ENCODE results near the gene SLC25A52.
"Not testable (repeated sequence)": the region's sequence is repeated elsewhere in the genome, so short reads cannot be mapped to it uniquely, and the experiment has no call there.

The SLC25A52 gene, protein sequence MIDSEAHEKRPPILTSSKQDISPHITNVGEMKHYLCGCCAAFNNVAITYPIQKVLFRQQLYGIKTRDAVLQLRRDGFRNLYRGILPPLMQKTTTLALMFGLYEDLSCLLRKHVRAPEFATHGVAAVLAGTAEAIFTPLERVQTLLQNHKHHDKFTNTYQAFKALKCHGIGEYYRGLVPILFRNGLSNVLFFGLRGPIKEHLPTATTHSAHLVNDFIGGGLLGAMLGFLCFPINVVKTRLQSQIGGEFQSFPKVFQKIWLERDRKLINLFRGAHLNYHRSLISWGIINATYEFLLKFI

DNA sequence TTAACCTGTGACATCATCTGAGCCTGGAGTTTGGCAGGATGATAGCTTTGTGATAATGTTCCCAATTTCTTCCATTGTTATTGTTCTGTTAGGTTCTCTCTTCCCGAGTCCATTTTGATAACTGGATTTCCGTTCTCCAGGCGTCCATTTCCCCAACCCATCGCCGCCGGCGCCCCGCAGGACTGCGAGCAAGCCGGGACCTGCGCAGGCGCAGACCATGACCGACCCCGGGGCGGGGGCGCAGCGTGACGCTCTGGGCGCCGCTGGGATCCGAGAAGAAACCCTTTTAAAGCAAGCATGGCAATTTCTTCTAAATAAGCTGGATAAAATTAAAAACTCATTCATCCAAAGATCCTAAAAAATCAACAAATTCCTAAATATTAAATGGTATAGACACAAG, at the start of gene SLC25A52:
TSS of gene SLC25A52 (minus strand) at position 186 of the 400 bp plus-strand sequence. CDS start 219 bp downstream, outside the sequence.
- DNase-seq: no peak

DNA sequence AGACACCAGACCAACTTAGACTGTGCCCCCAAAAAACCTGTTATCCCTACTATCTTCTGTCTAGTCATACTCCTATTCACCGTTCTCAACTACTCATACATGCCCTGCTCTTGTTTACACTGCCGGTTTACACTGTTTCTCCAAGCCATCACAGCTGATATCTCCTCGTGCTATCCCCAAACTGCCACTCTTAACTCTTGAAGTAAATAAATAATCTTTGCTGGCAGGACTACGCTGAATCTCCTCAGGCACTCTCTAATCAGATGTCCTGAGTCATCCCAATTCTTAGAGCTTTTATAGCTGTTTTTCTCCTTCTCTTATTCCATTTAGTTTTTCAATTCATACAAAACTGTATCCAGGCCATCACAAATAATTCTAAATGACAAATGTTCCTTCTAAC, 48.4 kb upstream of the SLC25A52 start:
- not testable (repeated sequence) for DNase-seq

DNA sequence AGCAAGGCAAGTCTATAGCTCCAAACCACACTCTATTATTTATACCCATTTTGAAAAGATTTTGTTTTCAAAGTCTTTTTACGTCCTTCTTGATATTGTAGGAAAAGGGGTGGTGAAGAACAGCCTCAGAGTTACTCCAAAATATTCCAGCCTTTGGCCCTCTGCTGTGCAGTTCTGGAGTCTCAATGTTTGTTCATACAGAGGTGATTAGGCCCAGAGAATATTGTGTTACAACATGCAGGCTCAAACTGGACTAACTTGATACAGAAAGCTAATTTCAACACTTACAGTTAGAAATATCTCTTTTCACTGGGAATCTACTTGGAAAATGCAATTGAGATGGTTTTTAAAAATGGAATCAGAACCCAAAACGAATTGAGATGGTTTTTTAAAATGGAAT, 40.4 kb upstream of the SLC25A52 start:
- DNase-seq: no peak

DNA sequence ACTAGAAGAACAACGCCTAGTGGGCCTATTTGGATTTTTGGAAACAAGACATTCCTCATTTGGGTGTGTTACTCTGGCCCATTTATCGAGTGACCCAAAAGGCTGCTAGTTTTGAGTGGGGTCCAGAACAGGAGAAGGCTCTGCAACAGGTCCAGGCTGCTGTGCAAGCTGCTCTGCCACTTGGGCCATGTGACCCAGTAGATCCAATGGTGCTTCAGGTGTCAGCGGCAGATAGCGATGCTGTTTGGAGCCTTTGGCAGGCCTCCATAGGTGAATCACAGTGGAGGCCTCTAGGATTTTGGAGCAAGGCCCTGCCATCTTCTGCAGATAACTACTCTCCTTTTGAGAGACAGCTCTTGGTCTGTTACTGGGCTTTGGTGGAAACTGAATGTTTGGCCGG, 38.6 kb upstream of the SLC25A52 start:
- DNase-seq: not testable (repeated sequence)

DNA sequence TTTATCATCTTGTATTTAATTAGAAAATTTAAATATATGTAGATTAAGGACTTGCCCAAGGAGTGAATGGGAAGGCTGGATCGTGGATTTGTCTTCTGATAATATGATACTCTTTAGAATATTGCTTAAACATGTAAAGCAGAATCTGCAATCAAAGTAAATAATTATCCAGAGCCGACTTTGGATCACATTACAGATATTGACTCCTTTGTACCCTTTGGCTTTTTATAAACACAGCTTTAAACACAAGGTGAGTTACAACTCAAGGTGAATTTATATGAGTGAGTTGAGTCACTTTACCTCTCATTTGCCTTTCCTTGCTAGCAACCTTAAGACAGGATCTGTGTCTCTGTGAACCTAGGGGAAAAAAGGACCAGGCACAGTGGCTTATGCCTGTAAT, 37.7 kb upstream of the SLC25A52 start:
- no peak for DNase-seq

DNA sequence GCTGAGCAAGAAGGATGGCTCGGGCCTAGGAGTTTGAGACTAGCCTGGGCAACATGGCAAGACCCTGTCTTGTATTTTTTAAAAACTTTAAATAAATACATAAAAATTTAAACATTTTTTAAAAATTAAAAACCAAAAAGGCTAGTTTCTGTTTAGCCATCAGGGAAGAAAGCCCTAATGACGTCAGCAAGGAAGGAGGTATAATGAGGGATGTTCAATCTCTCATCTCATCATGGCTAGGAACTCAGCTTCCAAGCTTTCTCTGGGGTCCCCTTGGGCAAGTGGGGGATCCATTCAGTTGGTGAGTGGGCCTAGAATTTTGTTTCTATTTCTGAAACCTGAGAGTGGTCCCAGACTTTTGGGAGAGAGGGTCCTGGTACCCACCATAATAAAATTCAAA, 35.1 kb upstream of the SLC25A52 start:
- DNase-seq: no peak

DNA sequence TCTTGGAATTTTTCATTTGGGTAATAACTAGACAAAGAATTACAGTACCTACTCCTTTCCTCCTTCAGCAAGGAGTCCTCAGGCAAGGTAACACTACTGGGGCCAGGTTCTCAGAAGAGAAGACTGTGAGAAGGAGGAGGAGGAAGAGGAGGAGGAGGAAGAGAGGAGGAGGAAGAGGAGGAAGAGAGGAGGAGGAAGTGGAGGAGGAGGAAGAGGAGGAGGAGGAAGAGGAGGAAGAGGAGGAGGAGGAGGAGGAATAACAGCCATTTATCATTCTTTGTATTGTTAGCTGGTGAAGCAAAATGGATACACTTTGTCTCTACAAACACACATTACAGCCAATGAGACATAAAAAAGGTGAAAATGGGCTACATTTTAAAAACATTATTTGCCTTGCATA, 32.9 kb upstream of the SLC25A52 start:
- no peak for DNase-seq

DNA sequence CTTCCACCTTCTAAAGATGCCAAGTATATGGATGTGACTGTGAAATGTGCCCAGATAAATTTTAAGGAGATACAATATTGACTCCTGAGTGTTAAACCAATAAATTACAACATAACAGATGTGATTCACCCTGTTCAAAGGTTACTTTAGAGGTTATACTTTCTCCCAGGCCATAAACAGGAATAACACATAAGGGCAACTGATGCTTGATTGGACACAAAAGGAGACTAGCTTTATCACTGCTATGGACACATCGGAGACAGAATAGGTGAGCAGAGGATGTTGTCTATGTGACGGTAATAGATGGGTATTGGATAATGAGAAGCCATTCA, 31.9 kb upstream of the SLC25A52 start:
- DNase-seq: no peak

DNA sequence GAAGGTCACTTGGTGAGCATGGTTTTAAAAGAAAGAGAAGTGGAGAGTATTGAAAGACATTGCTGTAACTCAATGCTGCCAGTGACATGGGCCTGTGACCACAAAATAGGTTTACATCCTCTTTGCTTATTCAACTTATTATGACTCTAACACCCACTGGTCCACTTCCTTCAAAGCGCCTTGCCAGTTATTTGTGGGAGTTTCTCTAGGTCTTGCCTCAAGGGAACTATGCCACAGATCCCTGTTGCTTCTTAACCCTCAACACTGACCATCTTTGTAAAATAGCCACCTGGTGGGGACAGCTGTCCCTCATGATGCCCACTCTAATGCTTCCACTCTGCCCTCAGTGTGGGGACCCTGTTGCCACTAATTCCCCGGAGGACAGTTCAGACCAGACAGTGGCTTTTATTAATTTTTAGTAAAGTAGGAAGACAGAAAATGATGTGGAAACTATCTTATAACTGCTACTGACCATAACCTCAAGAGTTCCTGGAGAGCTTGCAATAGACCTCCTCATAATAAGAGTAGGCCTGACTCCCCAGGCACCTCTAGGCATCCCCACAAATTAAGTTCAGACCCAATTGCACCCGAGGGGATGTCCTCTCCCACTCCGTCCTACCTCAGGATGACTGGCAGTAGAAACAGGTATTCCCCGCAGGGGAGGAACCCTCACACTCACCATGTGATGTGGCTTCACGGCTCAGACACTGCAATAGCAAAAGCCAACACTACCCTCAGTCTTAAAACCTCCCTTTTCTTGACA, 31.3 kb upstream of the SLC25A52 start:
- DNase-seq: no peak

DNA sequence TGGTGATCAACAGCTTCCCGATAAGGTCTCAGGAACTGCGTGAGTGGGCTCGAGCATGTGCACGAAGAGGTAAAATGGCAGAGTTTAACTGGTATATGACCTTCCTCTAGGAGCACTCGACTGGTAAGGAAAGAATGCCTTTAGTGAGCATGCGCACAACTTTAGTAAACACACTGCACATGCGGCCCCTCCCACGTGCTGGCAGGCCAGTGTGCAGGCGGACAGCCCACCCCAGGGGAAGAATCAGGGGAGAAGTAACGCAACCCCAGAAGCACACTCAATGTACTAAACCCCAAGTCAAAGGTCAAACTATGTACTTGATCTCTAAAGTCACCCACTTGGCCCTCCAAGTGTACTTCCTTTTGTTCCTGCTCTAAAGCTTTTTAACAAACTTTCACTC, 28.7 kb upstream of the SLC25A52 start:
- no peak for DNase-seq

DNA sequence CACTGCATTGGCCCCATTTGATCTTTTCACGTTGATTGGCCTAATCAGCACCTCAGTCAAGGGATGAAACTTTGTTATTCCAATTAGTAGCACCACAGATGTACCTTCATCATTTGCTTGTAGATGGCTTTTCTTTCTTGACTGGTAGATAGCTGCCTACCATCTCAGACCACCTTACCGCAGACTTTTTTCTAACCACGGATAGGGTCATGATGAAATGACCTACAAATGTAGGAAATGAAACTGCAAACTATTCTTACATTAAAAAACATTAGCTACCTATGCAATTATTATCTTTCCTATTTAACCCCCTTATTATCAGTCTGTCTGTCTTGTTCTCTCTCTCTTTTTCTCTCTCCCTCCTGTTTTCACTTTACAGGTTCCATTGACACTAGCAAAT, 22.4 kb upstream of the SLC25A52 start:
- no peak for DNase-seq

DNA sequence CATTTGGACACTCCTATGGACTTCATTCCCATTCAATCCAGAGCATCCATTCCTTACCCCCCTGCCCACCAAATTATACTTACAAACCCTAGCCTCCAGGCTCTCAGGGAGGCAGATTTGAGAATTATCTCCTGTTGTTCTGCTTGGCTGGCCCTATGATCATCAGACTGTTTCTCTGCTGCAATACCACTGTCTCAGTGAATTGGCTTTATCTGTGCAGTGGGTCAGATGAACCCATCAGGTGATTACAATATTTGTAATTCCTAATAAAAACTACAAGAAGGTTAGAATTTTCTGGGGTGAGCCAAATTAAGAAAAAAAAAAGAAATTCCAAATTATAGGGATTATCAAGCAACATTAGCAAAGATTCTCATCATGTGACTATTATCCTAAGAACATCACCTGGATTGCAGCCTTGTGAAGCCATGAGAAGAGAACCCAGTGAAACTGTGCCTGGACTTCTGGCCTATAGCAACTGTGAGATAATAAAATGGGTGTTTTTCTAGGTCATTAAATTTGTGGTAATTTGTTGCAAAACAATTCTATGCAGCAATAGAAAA, 17.8 kb upstream of the SLC25A52 start:
- DNase-seq: no peak

DNA sequence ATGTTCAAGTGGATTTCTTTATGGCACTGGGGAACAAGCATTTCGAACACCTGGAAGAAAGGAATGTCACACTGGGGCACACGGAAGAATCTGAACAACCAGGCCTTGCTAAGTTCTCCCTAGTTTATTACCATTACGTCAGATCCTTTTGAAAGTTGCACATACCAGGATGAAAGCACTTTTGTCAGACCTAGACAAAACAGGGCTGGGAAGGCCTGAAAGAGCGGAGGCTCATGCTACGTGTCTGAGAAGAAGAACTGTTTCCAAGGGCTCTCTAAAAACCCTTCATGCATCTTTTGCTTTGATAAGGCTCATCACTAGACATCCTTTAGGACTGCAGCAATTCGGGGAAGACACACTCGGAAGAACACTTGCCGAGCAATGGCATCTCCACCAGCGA, 15.4 kb upstream of the SLC25A52 start:
- no peak for DNase-seq

DNA sequence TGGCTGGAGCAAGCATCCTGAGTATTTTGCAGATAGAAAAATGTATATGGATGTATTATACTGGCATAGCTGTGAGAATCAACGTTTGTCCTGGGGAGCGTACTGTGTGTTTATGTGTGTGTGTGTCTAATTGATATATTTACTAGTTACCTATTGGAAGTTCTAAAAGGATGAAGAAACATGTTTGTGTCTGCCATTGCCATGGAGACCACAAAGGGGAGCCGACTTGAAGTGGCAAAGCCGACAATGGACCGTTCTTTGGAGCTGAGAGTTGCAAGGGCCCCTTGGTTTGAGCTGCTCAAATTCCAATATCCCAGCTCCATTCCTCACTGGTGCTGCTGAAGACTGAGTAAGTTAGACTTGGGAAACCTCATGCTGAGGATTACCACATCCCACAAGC, 14.3 kb upstream of the SLC25A52 start:
- no peak for DNase-seq

DNA sequence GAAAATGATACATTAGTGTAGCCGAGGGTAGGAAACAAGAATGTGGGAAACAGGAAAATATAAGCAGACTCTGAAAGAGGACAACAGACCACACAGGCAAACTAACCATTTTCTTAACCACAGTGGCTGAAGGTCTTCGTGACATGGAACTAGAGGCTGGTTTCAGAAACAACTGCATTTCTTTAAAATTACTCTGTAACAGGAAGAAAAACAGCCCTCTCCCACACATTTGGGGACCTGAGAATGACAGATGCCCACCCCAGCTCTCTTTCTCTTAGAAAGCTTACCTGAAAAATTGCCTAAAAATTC, 13.8 kb upstream of the SLC25A52 start:
- DNase-seq: no peak

DNA sequence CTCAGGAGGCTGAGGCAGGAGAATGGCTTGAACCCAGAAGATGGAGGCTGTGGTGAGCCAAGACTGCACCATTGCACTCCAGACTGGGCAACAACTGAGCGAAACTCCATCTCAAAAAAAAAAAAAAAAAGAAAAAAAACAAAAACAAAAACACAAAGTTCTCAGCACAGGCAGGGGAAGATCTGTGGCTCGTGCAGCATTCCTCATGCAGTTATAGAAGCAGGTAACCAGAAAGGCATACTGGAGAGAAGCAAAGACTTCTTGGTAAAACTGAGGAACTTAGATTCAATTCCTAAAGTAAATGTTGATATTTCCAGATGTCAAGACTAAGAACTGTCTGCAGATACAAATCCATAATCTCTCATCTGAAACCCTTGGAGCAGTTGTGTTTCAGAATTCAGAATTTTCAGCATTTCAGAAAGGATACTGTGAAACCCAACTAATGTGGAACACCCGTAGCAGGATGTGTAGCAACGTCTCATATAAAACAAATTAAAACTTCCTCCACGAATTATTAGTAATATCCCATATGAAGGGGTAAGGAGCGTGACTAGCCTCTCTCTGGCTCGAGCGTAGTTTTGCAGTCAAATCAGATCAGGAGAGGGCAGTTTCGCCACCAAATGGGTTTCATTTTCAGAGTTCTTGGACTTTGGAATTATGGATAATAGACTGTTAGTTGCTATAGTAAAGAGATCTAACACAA, 13.2 kb upstream of the SLC25A52 start:
- no peak for DNase-seq

DNA sequence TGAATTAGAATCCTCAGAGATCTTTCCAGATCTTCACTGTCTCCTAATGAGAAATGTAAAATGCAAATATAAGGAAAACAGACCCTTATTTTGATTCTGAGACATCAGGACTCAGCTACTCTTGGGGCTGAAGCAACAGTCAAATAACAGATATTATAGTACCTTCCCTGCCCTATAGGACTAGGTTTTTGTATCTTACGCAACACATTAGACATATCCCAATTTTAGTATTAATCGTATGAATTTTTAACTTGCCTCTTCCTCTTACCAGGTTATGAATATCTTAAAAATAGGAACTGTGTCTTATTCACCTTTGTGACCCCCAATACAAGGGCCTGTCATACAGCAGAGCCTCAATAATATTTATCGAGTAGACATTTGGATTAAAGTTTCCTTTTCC, 12.0 kb upstream of the SLC25A52 start:
- no peak for DNase-seq

DNA sequence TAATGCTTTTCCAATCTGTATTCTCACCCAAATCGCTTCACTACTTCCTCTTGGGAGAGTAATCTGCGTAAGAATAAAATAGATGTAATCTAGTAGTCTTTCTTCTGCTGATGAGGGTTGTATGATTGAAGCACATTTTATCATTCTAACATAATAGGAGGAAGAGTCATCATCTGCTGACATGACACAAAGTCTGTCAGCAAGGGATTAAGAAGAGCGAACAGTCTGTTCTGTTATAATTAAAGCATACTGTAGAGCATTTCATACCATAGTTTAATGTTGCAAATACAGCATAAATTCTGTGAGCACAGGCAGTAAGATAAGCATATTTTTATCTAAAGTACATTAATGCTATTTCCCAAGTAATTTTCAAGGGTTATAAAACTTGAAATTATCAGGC, 10.4 kb downstream of the SLC25A52 start:
- no peak for DNase-seq

DNA sequence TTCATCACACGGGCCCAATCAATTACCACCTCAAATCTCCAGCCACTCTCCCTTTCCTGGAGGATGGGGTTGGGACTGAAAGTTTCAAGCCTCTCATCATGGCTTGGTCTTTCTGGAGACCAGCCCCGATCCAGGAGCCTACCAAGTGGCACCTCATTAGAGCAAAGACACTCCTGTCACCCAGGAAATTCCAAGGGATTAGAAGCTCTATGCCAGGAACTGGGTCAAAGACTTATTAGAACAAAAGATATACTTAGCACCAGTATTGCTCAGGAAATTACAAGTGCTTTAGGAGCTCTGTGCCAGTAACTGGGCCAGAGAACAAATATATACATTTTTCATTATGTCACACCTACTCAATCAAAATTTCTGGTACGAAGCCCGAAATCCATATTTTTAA, 14.3 kb downstream of the SLC25A52 start:
- no peak for DNase-seq

DNA sequence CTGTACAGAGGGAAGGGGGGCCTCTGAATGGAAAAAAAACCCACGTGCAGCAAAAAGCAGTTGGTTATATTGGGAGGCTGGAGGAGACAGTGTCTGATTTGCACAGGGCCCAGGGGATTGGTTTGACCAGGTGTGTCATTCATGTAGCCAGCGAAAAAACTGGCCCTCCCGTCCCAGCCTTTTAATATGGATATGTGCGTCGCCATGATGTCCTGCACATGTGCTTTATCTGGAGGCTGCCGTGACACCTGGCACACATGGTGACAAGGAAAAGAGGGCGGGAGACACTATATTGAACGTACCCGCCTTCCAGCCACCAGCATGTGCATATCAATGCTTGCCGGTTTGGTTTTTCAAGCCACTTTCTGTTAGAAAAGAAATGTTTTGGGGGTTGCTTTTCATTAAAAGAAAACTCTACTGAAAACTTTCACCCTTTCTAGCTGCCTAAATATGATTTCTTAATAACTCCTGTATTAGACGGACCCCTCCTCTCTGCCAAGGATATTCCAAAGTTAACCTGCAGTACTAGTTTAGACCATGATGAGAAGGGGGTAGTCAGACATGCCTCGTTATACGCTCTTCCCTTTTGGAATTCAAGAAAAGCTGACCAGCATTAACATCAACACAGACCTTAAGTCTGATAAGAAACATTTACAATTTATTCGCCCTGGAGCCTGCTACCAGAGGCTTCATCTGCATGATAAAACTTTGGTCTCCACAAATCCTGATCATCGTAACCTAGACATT, 16.2 kb downstream of the SLC25A52 start:
- DNase-seq: no peak

DNA sequence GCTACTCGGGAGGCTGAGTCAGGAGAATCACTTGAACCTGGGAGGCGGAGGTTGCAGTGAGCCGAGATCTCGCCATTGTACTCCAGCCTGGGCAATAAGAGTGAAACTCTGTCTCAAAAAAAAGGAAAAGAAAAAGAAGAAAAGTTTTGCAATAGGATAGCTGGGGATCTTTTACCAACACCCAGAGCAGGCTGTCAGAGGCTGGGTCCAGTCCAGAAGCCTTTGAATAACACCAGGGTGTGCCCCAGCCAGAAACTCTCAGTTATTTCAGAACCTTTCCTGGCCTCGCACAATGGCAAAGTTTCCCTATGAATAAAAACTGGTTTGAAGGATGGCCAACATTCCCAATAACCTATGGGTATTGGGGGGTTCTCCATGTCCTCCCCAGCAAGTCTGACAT, 17.1 kb downstream of the SLC25A52 start:
- DNase-seq: not testable (repeated sequence)

DNA sequence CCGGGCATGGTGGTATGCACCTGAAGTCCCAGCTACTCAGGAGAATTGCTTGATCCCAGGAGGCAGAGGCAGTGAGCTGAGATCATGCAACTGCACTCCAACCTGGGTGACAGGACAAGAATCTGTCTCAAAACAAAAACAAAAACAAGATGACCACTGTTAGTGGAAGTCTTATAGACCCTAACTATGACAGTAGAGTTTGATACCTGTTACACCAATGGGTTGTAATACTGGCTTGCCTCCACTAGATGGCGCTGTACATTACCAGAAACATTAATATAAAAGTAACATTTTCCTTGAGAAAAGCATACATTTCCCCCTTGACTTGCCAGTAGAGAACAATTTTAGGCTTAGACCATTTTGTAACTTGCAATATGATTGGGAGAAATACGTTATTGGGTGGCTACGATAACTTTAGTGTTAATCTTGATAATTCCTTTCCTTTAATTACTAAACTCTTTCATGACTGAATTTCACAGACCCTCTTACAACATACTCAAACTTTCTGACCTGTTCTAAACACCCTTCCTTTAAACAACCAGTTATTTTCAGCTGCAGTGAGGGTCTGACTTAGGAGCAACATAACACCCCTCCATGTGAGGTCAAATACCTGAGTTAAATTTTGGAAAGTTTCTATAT, 19.5 kb downstream of the SLC25A52 start:
- DNase-seq: peak; percentile 23

DNA sequence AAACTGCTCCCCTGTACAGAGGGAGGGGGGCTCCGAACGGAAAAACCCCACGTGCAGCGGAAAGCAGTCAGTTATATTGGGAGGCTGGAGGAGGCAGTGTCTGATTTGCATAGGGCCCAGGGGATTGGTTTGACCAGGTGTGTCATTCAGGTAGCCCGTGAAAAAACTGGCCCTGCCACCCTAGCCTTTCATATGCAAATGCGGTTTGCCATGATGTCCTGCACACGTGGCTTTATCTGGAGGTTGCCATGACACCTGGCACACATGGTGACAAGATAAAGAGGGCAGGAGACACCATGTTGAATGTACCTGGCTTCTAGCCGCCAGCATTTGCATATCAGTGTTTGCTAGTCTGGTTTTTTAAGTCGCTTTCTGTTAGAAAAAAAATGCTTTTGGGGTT, 20.5 kb downstream of the SLC25A52 start:
- no peak for DNase-seq

Data from fibroblast of skin of right biceps (primary cell).